Activated CD4-positive, CD25-positive, alpha-beta regulatory T cell treated with anti-CD3 and anti-CD28 coated beads, Interleukin-2, amount 50 U/mL, for 24 hours (primary cell): ENCODE data around the gene RIPPLY3.
A peak's percentile ranks its signal among the peaks of the same experiment; 100 is the strongest.
"Not testable (repeated sequence)": the region's sequence is repeated elsewhere in the genome, so short reads cannot be mapped to it uniquely, and the experiment has no call there.

Source experiments
- ATAC-seq, 2 donors: fragments of 150-1000 bp; cut with Tn5 transposase; one replicate each; pipeline ENCODE4 v1.10.0; 2021; ENCODE audit warnings: mild to moderate bottlenecking in 1 of 2, moderate library complexity in 1 of 2

The RIPPLY3 gene

GRCh38 chr21:37017951-37018679, 11.6 kb downstream of the RIPPLY3 start:
- no peak for ATAC-seq

DNA sequence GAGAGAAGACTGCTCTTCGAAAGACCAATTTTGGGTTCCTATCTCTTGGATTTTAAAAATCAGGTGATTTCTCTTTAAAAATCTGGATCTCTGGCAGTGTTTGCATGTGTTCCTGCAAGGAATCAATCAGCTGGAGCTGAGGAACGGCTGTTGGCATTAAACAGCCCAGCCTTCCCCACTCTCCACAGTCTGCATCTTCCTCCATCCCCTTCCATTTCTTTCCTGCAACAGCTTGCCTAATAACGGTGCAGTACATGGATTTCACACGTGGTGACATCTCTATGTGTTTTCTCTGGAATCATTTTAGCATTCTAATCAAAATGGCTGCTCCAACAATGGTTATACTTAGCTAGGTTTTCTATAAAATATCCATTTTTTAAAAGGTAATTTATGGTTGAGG, 20.0 kb downstream of the RIPPLY3 start:
- ATAC-seq, result no peak

GRCh38 chr21:37028570-37028969, 22.1 kb downstream of the RIPPLY3 start:
- no peak for ATAC-seq

DNA sequence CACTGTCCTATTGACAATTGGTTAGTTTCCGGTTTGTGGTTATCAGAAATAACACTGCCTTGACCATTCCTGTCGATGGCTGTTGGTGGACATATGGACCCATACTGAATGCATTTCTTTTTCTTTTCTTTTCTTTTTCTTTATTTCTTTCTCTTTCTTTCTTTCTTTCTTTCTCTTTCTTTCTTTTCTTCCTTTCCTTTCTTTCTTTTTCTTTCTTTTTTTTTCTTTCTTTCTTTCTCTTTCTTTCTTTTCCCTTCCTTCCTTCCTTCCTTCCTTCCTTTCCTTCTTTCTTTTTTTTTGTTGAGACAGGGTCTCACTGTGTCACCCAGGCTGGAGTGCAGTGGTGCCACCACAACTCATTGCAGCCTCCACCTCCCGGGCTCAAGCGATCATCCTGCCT, 24.4 kb downstream of the RIPPLY3 start:
- ATAC-seq, result no peak

DNA sequence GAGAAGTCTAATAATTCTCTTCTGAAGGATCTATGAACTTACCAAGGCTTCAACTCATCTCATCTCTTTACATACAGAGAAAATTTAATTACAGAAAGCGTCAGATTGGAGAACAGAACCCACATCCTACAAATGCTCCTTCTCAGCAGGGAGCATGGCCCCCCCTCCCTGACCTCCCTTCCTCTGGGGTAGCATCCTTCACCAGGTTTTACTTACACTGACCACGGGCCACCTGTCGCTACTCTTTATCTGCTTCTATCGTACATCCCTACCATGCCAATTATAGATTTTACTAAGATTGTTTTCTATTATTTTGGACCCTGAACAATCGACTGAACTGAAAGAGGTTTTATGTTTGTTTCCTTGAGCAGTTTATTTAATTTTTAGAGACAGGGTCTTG, 25.8 kb downstream of the RIPPLY3 start:
- ATAC-seq, result no peak

GRCh38 chr21:37032877-37033471, 26.5 kb downstream of the RIPPLY3 start:
- peak; percentile 38 to 48 for ATAC-seq

- ATAC-seq, result not testable (repeated sequence)
These were observed 27.9 kb downstream of the RIPPLY3 start for GRCh38 chr21:37034394-37034793.

DNA sequence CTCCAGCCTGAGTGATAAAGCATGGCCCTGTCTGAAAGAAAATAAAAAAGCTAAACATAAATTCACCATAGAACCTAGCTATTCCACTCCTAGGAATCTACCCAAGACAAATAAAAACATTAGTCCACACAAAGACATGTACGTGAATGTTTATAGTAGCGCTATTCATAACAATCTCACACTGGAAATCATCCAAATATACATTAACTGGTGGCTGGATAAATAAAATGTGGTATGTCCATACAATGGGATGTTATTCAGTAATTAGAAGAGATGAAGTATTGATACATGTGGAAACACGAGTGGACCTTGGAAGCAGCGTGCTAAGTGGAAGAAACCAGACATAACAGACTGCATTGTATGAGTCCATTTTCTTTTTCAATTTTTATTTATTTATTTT, 29.7 kb downstream of the RIPPLY3 start:
- ATAC-seq, result no peak

GRCh38 chr21:37039411-37040075, 33.0 kb downstream of the RIPPLY3 start:
- no peak for ATAC-seq

GRCh38 chr21:37040212-37040611, 33.7 kb downstream of the RIPPLY3 start:
- ATAC-seq, result no peak

DNA sequence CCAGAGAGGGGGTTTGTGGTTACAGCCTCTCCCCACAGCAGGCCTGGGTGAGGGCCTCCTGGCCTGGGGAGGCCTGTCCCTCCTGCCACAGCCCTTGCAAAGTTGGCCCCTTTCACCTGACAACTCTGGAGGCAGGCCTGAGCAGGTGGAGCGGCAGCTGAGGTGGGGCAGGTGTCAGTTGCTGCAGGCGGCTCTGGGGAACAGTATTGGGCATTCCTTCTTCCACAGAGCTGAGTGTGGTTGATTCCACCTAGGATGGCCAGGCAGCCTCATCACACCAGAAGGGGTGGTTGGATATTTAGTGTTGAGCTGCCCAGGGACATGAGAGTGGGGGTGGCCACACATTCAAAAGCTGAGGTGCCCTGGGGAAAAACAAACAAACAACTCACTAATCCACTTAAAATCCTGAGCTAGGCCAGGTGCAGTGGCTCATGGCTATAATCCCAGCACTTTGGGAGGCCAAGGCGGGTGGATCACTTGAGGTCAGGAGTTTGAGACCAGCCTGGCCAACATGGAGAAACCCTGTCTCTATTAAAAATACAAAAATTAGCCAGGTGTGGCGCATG, 35.3 kb downstream of the RIPPLY3 start:
- ATAC-seq, result no peak

DNA sequence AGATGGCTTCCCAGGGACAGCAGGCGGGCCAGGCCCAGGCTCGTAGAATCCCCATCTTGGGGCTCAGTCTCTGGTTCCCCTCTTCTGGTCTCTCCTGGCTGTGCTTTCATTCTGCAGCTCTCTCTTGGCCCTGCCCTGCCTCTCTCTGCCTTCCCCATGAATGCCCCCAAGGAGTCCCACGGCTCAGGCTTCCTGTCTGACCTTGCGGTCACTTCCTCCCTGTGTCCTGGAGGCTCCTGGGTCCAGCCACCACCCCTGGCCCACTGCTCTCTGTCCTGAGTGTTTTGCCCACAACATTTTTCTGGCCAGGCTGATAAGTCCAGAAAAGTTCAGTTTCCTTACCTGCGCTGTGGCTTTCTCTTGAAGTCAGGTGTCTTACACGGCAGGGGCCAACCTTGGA, 37.3 kb downstream of the RIPPLY3 start:
- no peak for ATAC-seq

DNA sequence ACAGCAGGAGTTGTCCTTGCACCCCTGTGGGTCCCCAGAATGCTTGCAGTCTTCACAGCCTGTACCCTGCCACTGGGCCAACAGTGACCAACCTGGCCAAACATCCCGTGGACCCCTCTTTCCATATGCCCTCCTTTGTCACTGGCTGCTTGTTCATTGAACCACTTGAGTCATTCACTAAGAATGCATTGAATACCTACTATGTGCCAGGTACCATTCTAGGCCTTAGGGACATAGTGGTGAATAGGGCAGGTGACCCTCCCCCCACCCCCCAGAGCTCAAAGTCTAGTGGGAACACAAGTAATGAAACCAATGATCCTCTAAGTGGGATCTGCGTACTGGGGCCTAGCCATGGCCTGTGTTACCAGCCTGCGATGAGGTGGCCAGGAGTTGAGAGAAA, 38.1 kb downstream of the RIPPLY3 start:
- no peak for ATAC-seq

- ATAC-seq, result no peak
These were observed 38.6 kb downstream of the RIPPLY3 start for GRCh38 chr21:37045149-37045548.

- ATAC-seq, result no peak
These were observed 39.1 kb downstream of the RIPPLY3 start for GRCh38 chr21:37045556-37045955.

GRCh38 chr21:37047079-37047478, 40.6 kb downstream of the RIPPLY3 start:
- ATAC-seq, result no peak

GRCh38 chr21:37049741-37050140, 43.2 kb downstream of the RIPPLY3 start:
- ATAC-seq, result not testable (repeated sequence)

- no peak for ATAC-seq
These were observed 48.9 kb downstream of the RIPPLY3 start for GRCh38 chr21:37055271-37055855.

- no peak for ATAC-seq
These were observed 51.1 kb downstream of the RIPPLY3 start for GRCh38 chr21:37057614-37058013.

- ATAC-seq, result no peak
These were observed 51.8 kb downstream of the RIPPLY3 start for GRCh38 chr21:37058261-37058660.

GRCh38 chr21:37059181-37059580, 52.7 kb downstream of the RIPPLY3 start:
- no peak for ATAC-seq

- ATAC-seq, result peak; percentile 87 to 94
These were observed 53.8 kb downstream of the RIPPLY3 start for GRCh38 chr21:37060296-37060695.

DNA sequence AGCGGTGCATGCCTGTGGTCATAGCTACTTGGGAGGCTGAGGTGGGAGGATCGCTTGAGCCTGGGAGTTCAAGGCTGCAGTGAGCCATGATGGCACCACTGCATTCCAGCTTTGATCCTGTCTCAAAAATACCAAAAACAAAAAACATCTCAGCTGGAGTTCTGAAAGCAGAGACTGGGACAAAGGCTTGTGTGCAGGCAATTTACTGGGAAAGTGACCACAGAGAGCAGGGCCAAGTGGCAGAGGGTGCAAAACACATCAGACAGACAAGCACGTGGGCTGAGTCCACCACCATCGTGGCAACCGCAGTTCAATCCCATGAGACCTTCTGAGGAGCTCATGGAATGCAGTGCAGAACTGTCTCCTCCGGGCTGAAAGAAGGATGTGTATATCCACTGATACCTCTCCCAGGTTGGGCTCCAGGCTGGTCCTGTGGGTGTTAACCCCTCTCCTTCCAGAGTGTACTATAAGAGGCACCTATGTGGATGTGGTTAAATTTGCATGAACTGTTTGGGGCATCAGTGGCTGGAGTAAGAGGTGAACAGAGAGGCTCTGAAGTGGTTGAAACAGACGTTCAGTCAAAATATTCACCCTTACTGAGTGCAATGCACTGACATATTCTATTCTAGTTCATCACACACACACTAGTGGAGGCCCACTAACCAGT, 55.6 kb downstream of the RIPPLY3 start:
- ATAC-seq, result no peak
